Memory B cell (primary cell): ENCODE data around the gene AXDND1.

Source experiments
- ATAC-seq: fragments of 150-1000 bp; cut with Tn5 transposase; 2 replicates; pipeline ENCODE4 v1.10.0; 2021; ENCODE audit warnings: low read depth, mild to moderate bottlenecking, moderate library complexity
- DNase-seq, 2 donors: peaks; one replicate each; pipeline ENCODE4 v3.0.0; 2022; ENCODE audit warnings: low spot score in 2 of 2
- H3K27ac Mint-ChIP-seq: one replicate; pipeline ENCODE4 v1.8.0; 2022; ENCODE audit warnings: mild to moderate bottlenecking, moderate library complexity, mixed read lengths
- H3K27me3 Mint-ChIP-seq: one replicate; pipeline ENCODE4 v1.8.0; 2022; ENCODE audit warnings: mixed read lengths
- H3K36me3 Mint-ChIP-seq: one replicate; pipeline ENCODE4 v1.8.0; 2022; ENCODE audit warnings: mild to moderate bottlenecking, mixed read lengths
- H3K4me1 Mint-ChIP-seq: one replicate; pipeline ENCODE4 v1.8.0; 2022; ENCODE audit warnings: mixed read lengths
- H3K4me3 Mint-ChIP-seq: one replicate; pipeline ENCODE4 v1.8.0; 2022; ENCODE audit warnings: mild to moderate bottlenecking, moderate library complexity, mixed read lengths
- H3K9me3 Mint-ChIP-seq: one replicate; pipeline ENCODE4 v1.8.0; 2022; ENCODE audit warnings: mixed read lengths

Gene AXDND1

DNA sequence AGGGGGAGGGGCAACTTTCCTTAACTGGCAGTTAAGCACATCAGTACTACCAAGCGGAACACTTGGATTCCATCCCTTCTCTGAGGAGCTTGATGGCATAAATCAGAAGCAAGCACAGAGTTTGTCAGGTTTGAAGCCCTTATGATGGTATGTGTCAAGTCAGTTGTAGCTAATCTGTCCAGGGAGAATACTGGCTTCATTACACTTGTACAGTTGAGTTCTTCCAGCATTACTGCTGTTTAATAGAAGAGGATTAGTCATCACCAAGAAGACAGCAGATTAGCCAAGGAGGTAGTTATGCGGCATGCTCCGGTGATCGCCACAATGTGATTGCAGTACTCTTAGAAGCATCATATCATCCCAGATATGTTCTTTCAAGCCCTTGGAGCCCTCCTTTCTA lies 223.7 kb downstream of the AXDND1 start:
- peaks cover 25% of the 10 kb centered on the region for H3K27me3 Mint-ChIP-seq
- DNase-seq (no peak), ATAC-seq (no peak)
- H3K36me3 Mint-ChIP-seq = no peaks in the 10 kb centered on the region
- H3K27ac Mint-ChIP-seq = no peak overlapping the region
- no peak overlapping the region for H3K4me3 Mint-ChIP-seq
- H3K9me3 Mint-ChIP-seq = no peaks in the 10 kb centered on the region
- no peaks in the 10 kb centered on the region for H3K4me1 Mint-ChIP-seq

- H3K27ac Mint-ChIP-seq = no peak overlapping the region
- no peaks in the 10 kb centered on the region for H3K9me3 Mint-ChIP-seq
- DNase-seq = no peak
- no peak overlapping the region for H3K4me3 Mint-ChIP-seq
- no peaks in the 10 kb centered on the region for H3K4me1 Mint-ChIP-seq
- H3K27me3 Mint-ChIP-seq = peaks cover 22% of the 10 kb centered on the region
- H3K36me3 Mint-ChIP-seq = no peaks in the 10 kb centered on the region
- ATAC-seq = no peak
Measured at GRCh38 chr1:179590671-179591070, 224.9 kb downstream of the AXDND1 start.

- DNase-seq (no peak), ATAC-seq (no peak)
- H3K4me3 Mint-ChIP-seq = no peak overlapping the region
- no peaks in the 10 kb centered on the region for H3K9me3 Mint-ChIP-seq
- H3K27ac Mint-ChIP-seq = no peak overlapping the region
- peaks cover 22% of the 10 kb centered on the region for H3K27me3 Mint-ChIP-seq
- no peaks in the 10 kb centered on the region for H3K36me3 Mint-ChIP-seq
- H3K4me1 Mint-ChIP-seq = no peaks in the 10 kb centered on the region
Measured at GRCh38 chr1:179591253-179591591, 225.5 kb downstream of the AXDND1 start.

GRCh38 chr1:179591592-179592580 lies 226.1 kb downstream of the AXDND1 start, which contains the start of gene TDRD5:
TSS of gene TDRD5 (plus strand) at chr1:179591832. CDS start at chr1:179592616, 784 bp downstream.
- peaks cover 19% of the 10 kb centered on the region for H3K27me3 Mint-ChIP-seq
- H3K27ac Mint-ChIP-seq = no peak within 1 kb of the TSS
- no peak for ATAC-seq
- H3K9me3 Mint-ChIP-seq = no peaks in the 10 kb centered on the region
- no peaks in the 10 kb centered on the region for H3K36me3 Mint-ChIP-seq
- no peaks in the 10 kb centered on the region for H3K4me1 Mint-ChIP-seq
- no peak within 1 kb of the TSS for H3K4me3 Mint-ChIP-seq
- no peak for DNase-seq

- peaks cover 7% of the 10 kb centered on the region for H3K9me3 Mint-ChIP-seq
- ATAC-seq (peak; percentile 92), DNase-seq (no peak)
- H3K4me3 Mint-ChIP-seq = no peak overlapping the region
- no peaks in the 10 kb centered on the region for H3K36me3 Mint-ChIP-seq
- H3K4me1 Mint-ChIP-seq = peaks cover 5% of the 10 kb centered on the region
- H3K27me3 Mint-ChIP-seq = peaks cover 5% of the 10 kb centered on the region
- H3K27ac Mint-ChIP-seq = no peak overlapping the region
Measured at GRCh38 chr1:179598631-179599030, 232.9 kb downstream of the AXDND1 start.

GRCh38 chr1:179599623-179600249 lies 234.0 kb downstream of the AXDND1 start:
- ATAC-seq = peak; percentile 47
- Mint-ChIP-seq H3K27ac (no peak overlapping the region), H3K4me1 (peaks cover 5% of the 10 kb centered on the region), H3K9me3 (peaks cover 9% of the 10 kb centered on the region), H3K4me3 (no peak overlapping the region), H3K27me3 (peaks cover 4% of the 10 kb centered on the region), H3K36me3 (no peaks in the 10 kb centered on the region)
- peak in 1 of 2 donors; percentile 22 for DNase-seq

DNA sequence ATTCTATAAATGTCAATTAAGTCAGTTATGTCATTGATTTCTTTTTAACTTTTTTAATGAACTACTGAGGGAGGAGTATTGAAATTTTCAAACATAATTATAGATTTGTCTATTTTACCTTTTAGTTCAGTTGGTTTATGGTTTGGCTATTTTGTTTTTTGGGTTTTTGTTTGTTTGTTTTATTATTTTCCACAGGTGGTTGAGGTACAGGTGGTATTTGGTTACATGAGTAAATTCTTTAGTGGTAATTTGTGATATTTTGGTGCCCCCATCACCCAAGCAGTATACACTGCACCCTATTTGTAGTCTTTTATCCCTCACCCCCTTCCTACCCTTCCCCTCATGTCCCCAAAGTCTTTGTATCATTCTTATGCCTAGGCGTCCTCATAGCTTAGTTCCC lies 235.3 kb downstream of the AXDND1 start:
- ATAC-seq (no peak), DNase-seq (no peak)
- peaks cover 4% of the 10 kb centered on the region for H3K27me3 Mint-ChIP-seq
- peaks cover 5% of the 10 kb centered on the region for H3K4me1 Mint-ChIP-seq
- no peak overlapping the region for H3K4me3 Mint-ChIP-seq
- H3K36me3 Mint-ChIP-seq = no peaks in the 10 kb centered on the region
- peaks cover 9% of the 10 kb centered on the region for H3K9me3 Mint-ChIP-seq
- H3K27ac Mint-ChIP-seq = no peak overlapping the region
